ENCODE measurements around the gene TSPYL1. TPM values are rescaled to one million over a fixed set of nuclear protein-coding genes. Genes with fewer than 3 reads are reported as not detected.

The TSPYL1 gene
- total and polyA plus RNA-seq, 2 experiments from 2014 or later, result 24.9 to 66.1 TPM

DNA sequence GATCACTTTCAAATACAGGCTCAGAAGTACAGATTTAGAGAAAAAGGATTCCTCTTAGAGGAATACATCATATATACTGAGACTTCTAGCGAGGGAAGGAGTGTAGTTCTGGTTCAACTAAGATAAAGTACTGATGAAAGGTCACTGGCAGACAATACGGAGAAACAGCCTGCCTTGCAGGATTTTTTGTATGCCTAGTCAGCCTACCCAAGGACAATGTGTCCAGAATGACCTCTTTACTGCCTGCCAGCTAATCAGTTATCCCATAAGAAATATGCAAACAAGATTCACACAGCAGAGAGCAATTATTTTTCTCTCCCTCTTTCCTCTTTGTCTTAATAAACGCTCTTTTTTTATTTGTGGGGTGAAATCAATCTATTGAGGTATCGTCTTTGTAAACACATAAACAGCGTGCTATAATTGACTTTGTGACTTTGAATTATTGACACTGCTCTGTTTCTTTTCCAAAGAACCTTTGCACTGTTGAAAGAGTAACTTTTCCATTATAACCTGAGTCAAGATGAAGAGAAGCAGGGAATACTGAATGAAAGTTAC lies 24.4 kb downstream of the TSPYL1 start (continued):
- TF ChIP-seq, protein P1, sequence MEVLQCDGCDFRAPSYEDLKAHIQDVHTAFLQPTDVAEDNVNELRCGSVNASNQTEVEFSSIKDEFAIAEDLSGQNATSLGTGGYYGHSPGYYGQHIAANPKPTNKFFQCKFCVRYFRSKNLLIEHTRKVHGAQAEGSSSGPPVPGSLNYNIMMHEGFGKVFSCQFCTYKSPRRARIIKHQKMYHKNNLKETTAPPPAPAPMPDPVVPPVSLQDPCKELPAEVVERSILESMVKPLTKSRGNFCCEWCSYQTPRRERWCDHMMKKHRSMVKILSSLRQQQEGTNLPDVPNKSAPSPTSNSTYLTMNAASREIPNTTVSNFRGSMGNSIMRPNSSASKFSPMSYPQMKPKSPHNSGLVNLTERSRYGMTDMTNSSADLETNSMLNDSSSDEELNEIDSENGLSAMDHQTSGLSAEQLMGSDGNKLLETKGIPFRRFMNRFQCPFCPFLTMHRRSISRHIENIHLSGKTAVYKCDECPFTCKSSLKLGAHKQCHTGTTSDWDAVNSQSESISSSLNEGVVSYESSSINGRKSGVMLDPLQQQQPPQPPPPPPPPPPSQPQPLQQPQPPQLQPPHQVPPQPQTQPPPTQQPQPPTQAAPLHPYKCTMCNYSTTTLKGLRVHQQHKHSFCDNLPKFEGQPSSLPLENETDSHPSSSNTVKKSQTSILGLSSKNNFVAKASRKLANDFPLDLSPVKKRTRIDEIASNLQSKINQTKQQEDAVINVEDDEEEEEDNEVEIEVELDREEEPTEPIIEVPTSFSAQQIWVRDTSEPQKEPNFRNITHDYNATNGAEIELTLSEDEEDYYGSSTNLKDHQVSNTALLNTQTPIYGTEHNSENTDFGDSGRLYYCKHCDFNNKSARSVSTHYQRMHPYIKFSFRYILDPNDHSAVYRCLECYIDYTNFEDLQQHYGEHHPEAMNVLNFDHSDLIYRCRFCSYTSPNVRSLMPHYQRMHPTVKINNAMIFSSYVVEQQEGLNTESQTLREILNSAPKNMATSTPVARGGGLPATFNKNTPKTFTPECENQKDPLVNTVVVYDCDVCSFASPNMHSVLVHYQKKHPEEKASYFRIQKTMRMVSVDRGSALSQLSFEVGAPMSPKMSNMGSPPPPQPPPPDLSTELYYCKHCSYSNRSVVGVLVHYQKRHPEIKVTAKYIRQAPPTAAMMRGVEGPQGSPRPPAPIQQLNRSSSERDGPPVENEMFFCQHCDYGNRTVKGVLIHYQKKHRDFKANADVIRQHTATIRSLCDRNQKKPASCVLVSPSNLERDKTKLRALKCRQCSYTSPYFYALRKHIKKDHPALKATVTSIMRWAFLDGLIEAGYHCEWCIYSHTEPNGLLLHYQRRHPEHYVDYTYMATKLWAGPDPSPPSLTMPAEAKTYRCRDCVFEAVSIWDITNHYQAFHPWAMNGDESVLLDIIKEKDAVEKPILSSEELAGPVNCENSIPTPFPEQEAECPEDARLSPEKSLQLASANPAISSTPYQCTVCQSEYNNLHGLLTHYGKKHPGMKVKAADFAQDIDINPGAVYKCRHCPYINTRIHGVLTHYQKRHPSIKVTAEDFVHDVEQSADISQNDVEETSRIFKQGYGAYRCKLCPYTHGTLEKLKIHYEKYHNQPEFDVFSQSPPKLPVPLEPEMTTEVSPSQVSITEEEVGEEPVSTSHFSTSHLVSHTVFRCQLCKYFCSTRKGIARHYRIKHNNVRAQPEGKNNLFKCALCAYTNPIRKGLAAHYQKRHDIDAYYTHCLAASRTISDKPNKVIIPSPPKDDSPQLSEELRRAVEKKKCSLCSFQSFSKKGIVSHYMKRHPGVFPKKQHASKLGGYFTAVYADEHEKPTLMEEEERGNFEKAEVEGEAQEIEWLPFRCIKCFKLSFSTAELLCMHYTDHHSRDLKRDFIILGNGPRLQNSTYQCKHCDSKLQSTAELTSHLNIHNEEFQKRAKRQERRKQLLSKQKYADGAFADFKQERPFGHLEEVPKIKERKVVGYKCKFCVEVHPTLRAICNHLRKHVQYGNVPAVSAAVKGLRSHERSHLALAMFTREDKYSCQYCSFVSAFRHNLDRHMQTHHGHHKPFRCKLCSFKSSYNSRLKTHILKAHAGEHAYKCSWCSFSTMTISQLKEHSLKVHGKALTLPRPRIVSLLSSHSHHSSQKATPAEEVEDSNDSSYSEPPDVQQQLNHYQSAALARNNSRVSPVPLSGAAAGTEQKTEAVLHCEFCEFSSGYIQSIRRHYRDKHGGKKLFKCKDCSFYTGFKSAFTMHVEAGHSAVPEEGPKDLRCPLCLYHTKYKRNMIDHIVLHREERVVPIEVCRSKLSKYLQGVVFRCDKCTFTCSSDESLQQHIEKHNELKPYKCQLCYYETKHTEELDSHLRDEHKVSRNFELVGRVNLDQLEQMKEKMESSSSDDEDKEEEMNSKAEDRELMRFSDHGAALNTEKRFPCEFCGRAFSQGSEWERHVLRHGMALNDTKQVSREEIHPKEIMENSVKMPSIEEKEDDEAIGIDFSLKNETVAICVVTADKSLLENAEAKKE (CRISPR knock-in tag; IDR thresholded peaks at IDR 0.05), result no peak
- TF ChIP-seq EZH2 (IDR thresholded peaks at IDR 0.05; ENCODE audit: low read depth, unreplicated experiment), result no peak

DNA sequence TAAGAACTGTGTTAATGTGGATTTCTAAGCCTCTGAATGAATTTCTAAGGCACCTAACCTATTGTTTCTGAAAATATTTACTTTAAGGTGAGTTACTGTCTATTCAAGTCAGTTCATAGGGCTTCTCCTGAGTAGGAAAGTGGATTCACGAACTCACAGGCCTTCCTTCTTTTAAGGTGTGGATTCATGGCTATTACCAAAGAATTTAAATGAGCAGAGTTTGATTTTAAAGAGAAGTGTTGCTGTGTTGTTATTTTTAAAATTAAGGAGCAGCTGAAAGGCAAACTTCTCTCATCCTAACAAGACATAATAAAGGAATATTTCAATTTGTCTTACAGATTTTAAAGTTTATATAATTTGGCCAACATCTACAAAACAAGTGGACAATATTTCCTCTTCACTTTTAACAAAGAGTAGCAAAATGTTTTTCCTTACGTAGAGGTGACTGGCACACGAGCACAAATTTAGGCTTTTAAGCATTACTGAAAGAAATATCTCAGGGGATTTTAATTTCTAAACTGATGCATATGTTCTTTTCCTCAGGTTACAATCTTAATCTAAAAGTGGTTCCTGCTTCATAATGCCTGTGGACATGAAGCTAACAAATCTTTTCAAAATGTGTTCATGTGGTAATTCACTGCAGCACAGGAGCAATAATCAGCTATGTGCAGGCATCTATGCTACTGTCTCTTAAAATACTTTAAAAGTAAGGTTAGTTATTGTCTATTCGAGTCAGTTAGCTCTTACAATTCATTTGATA lies 25.3 kb downstream of the TSPYL1 start:
- no peak; the same call in 2 of the 3 replicates for ATAC-seq
- H3K4me1 ChIP-seq (ENCODE audit: insufficient read depth), result peaks cover 41% of the 10 kb centered on the region
- H3K79me2 ChIP-seq (replicated peaks; ENCODE audit: insufficient read depth), result peaks cover 31% of the 10 kb centered on the region
- H3K27ac ChIP-seq (ENCODE audit: low read depth), result peak overlapping the region; percentile 77
- no peaks in the 10 kb centered on the region for H3F3A ChIP-seq (replicated peaks; ENCODE audit: low read depth)
- no peaks in the 10 kb centered on the region for H3K9me2 ChIP-seq (ENCODE audit: insufficient read depth)
- peak overlapping the region; percentile 75 for H3K4me3 ChIP-seq
- DNase-seq (ENCODE audit: low spot score), result no peak
- TF ChIP-seq, protein P1 (CRISPR knock-in tag; IDR thresholded peaks at IDR 0.05), result no peak
- no peak for TF ChIP-seq EZH2 (IDR thresholded peaks at IDR 0.05; ENCODE audit: low read depth, unreplicated experiment)
- H3K27me3 ChIP-seq (ENCODE audit: insufficient read depth), result no peaks in the 10 kb centered on the region
- no peaks in the 10 kb centered on the region for H3K36me3 ChIP-seq (ENCODE audit: insufficient read depth)
- Mint-ChIP-seq H3K27me3 (ENCODE audit: insufficient read depth, low read depth, poor library complexity) (no peaks in the 10 kb centered on the region), H3K36me3 (ENCODE audit: low read depth) (peaks cover 7% of the 10 kb centered on the region), H3K4me1 (peaks cover 27% of the 10 kb centered on the region), H3K9me3 (no peaks in the 10 kb centered on the region), H3K4me3 (no peak overlapping the region), H3K27ac (no peak overlapping the region)
- no peaks in the 10 kb centered on the region for H4K20me1 ChIP-seq (replicated peaks; ENCODE audit: insufficient read depth)
- peak overlapping the region; percentile 68 for H3K4me2 ChIP-seq
- H2AFZ ChIP-seq, result no peak overlapping the region

Measured in GM23338 (cell line).